ENCODE measurements around the gene LMBRD2. TPM values are rescaled to one million over a fixed set of nuclear protein-coding genes. Genes with fewer than 3 reads are reported as not detected.
"Not testable (repeated sequence)": the region's sequence is repeated elsewhere in the genome, so short reads cannot be mapped to it uniquely, and the experiment has no call there.

Gene LMBRD2
- total RNA-seq, 1 donor, result 13.8 TPM

GRCh38 chr5:36136581-36136980 lies 15.1 kb downstream of the LMBRD2 start:
- H2AFZ ChIP-seq (ENCODE audit: low read length), result no peak overlapping the region
- H3K27me3 ChIP-seq (ENCODE audit: insufficient read depth, low read length), result no peaks in the 10 kb centered on the region
- H3K4me1 ChIP-seq (ENCODE audit: insufficient read depth, low read length), result no peaks in the 10 kb centered on the region
- no peak overlapping the region for H3K27ac ChIP-seq (ENCODE audit: low read depth, low read length)
- no peak for TF ChIP-seq CTCF (IDR thresholded peaks at IDR 0.05; ENCODE audit: extremely low read depth, low read depth, low read length)
- no peak for DNase-seq (ENCODE audit: insufficient read length, low spot score, missing footprints)
- H3K4me3 ChIP-seq (ENCODE audit: insufficient read depth, low read length), result no peak overlapping the region
- H3K36me3 ChIP-seq (ENCODE audit: insufficient read depth, low read length), result peaks cover 12% of the 10 kb centered on the region
- no peaks in the 10 kb centered on the region for H4K20me1 ChIP-seq (ENCODE audit: insufficient read depth, low read length)
- no peaks in the 10 kb centered on the region for H3K9me3 ChIP-seq (ENCODE audit: low read depth, low read length)
- no peak overlapping the region for H3K4me2 ChIP-seq (ENCODE audit: insufficient read depth, low read length)
- H3K79me2 ChIP-seq (ENCODE audit: insufficient read depth, low read length), result no peaks in the 10 kb centered on the region

DNA sequence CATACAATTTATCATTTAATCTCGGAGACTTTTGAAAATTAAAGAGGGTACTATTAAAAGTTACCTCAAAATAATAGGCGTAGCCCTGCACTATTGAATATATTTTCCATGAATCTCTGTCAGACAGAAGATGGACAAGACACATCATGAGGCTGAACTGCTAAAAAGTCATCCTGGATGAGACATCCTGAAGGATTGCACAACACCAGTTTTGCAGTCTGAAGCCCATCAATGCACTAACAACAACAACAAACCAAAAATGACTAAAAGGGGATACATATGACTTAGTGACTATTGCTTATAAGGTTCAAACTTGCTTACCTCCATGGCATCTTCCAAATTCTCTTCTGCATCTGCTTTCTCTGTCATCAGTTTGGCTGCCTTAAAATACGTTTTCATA lies 15.7 kb downstream of the LMBRD2 start:
- no peaks in the 10 kb centered on the region for H3K79me2 ChIP-seq (ENCODE audit: insufficient read depth, low read length)
- no peak overlapping the region for H2AFZ ChIP-seq (ENCODE audit: low read length)
- DNase-seq (ENCODE audit: insufficient read length, low spot score, missing footprints), result no peak
- H3K4me2 ChIP-seq (ENCODE audit: insufficient read depth, low read length), result no peak overlapping the region
- H3K4me1 ChIP-seq (ENCODE audit: insufficient read depth, low read length), result no peaks in the 10 kb centered on the region
- TF ChIP-seq CTCF (IDR thresholded peaks at IDR 0.05; ENCODE audit: extremely low read depth, low read depth, low read length), result no peak
- no peaks in the 10 kb centered on the region for H3K9me3 ChIP-seq (ENCODE audit: low read depth, low read length)
- H3K36me3 ChIP-seq (ENCODE audit: insufficient read depth, low read length), result peaks cover 12% of the 10 kb centered on the region
- no peaks in the 10 kb centered on the region for H3K27me3 ChIP-seq (ENCODE audit: insufficient read depth, low read length)
- no peaks in the 10 kb centered on the region for H4K20me1 ChIP-seq (ENCODE audit: insufficient read depth, low read length)
- H3K27ac ChIP-seq (ENCODE audit: low read depth, low read length), result no peak overlapping the region
- H3K4me3 ChIP-seq (ENCODE audit: insufficient read depth, low read length), result no peak overlapping the region

- H3K79me2 ChIP-seq (ENCODE audit: insufficient read depth, low read length); H3K27me3 ChIP-seq (ENCODE audit: insufficient read depth, low read length); H3K36me3 ChIP-seq (ENCODE audit: insufficient read depth, low read length); H4K20me1 ChIP-seq (ENCODE audit: insufficient read depth, low read length); H3K4me3 ChIP-seq (ENCODE audit: insufficient read depth, low read length); H2AFZ ChIP-seq (ENCODE audit: low read length); H3K27ac ChIP-seq (ENCODE audit: low read depth, low read length); H3K4me2 ChIP-seq (ENCODE audit: insufficient read depth, low read length); DNase-seq (ENCODE audit: insufficient read length, low spot score, missing footprints); H3K9me3 ChIP-seq (ENCODE audit: low read depth, low read length); H3K4me1 ChIP-seq (ENCODE audit: insufficient read depth, low read length): not testable (repeated sequence)
Measured at GRCh38 chr5:36133009-36133408, 18.7 kb downstream of the LMBRD2 start.

DNA sequence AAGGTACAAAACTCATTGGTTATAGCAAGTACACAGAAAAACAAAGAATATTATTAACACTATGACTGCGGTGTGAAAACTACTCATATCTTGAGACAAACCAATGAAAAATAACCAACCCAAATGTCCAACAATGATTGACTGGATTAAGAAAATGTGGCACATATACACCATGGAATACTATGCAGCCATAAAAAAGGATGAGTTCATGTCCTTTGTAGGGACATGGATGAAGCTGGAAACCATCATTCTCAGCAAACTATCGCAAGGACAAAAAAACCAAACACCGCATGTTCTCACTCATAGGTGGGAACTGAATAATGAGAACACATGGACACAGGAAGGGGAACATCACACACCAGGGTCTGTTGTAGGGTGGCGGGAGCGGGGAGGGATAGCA lies 22.0 kb downstream of the LMBRD2 start:
- H3K36me3 ChIP-seq (ENCODE audit: insufficient read depth, low read length); DNase-seq (ENCODE audit: insufficient read length, low spot score, missing footprints); H3K9me3 ChIP-seq (ENCODE audit: low read depth, low read length); H3K27ac ChIP-seq (ENCODE audit: low read depth, low read length); H3K4me2 ChIP-seq (ENCODE audit: insufficient read depth, low read length); H3K27me3 ChIP-seq (ENCODE audit: insufficient read depth, low read length); H3K79me2 ChIP-seq (ENCODE audit: insufficient read depth, low read length); H3K4me3 ChIP-seq (ENCODE audit: insufficient read depth, low read length); H4K20me1 ChIP-seq (ENCODE audit: insufficient read depth, low read length); H2AFZ ChIP-seq (ENCODE audit: low read length); H3K4me1 ChIP-seq (ENCODE audit: insufficient read depth, low read length): not testable (repeated sequence)

GRCh38 chr5:36128795-36129194 lies 22.9 kb downstream of the LMBRD2 start:
- Histone ChIP-seq H3K4me3 (ENCODE audit: insufficient read depth, low read length) (no peak overlapping the region), H3K27ac (ENCODE audit: low read depth, low read length) (no peak overlapping the region), H3K4me1 (ENCODE audit: insufficient read depth, low read length) (no peaks in the 10 kb centered on the region), H3K27me3 (ENCODE audit: insufficient read depth, low read length) (no peaks in the 10 kb centered on the region), H3K4me2 (ENCODE audit: insufficient read depth, low read length) (no peak overlapping the region), H3K9me3 (ENCODE audit: low read depth, low read length) (no peaks in the 10 kb centered on the region), H3K79me2 (ENCODE audit: insufficient read depth, low read length) (no peaks in the 10 kb centered on the region), H2AFZ (ENCODE audit: low read length) (no peak overlapping the region), H3K36me3 (ENCODE audit: insufficient read depth, low read length) (no peaks in the 10 kb centered on the region), H4K20me1 (ENCODE audit: insufficient read depth, low read length) (no peaks in the 10 kb centered on the region)
- no peak for DNase-seq (ENCODE audit: insufficient read length, low spot score, missing footprints)
- no peak for TF ChIP-seq CTCF (IDR thresholded peaks at IDR 0.05; ENCODE audit: extremely low read depth, low read depth, low read length)

Measured in osteoblast (primary cell).